ENCODE data around the gene IAH1.
"Not testable (repeated sequence)": the region's sequence is repeated elsewhere in the genome, so short reads cannot be mapped to it uniquely, and the experiment has no call there.

The IAH1 gene

GRCh38 chr2:9473308-9473984 is 905 bp upstream of the IAH1 start:
- DNase-seq (ENCODE audit: low spot score) = no peak

GRCh38 chr2:9473985-9474360 is 378 bp upstream of the IAH1 start:
- peak; percentile 64 for DNase-seq (ENCODE audit: low spot score)

GRCh38 chr2:9477914-9478313 is 3.6 kb downstream of the IAH1 start:
- no peak for DNase-seq (ENCODE audit: low spot score)

- DNase-seq (ENCODE audit: low spot score) = no peak
Measured at GRCh38 chr2:9478526-9478925, 4.2 kb downstream of the IAH1 start.

GRCh38 chr2:9480157-9480556 is 5.8 kb downstream of the IAH1 start:
- DNase-seq (ENCODE audit: low spot score) = no peak

GRCh38 chr2:9483107-9483506 is 8.8 kb downstream of the IAH1 start:
- DNase-seq (ENCODE audit: low spot score) = no peak

GRCh38 chr2:9484533-9484932 is 10.2 kb downstream of the IAH1 start:
- no peak for DNase-seq (ENCODE audit: low spot score)

- no peak for DNase-seq (ENCODE audit: low spot score)
Measured at GRCh38 chr2:9488583-9489547, 14.5 kb downstream of the IAH1 start.

- no peak for DNase-seq (ENCODE audit: low spot score)
Measured at GRCh38 chr2:9490789-9491188, 16.4 kb downstream of the IAH1 start.

GRCh38 chr2:9492927-9493326 is 18.6 kb downstream of the IAH1 start:
- no peak for DNase-seq (ENCODE audit: low spot score)

GRCh38 chr2:9493478-9493877 is 19.1 kb downstream of the IAH1 start:
- no peak for DNase-seq (ENCODE audit: low spot score)

GRCh38 chr2:9494081-9494480 is 19.7 kb downstream of the IAH1 start:
- DNase-seq (ENCODE audit: low spot score) = no peak

- DNase-seq (ENCODE audit: low spot score) = no peak
Measured at GRCh38 chr2:9497017-9497416, 22.7 kb downstream of the IAH1 start.

- no peak for DNase-seq (ENCODE audit: low spot score)
Measured at GRCh38 chr2:9498210-9498609, 23.9 kb downstream of the IAH1 start.

- DNase-seq (ENCODE audit: low spot score) = no peak
Measured at GRCh38 chr2:9508931-9509330, 34.6 kb downstream of the IAH1 start.

GRCh38 chr2:9513946-9514345 is 39.6 kb downstream of the IAH1 start:
- not testable (repeated sequence) for DNase-seq (ENCODE audit: low spot score)

GRCh38 chr2:9517118-9517782 is 42.9 kb downstream of the IAH1 start:
- DNase-seq (ENCODE audit: low spot score) = no peak

GRCh38 chr2:9518163-9518562 is 43.8 kb downstream of the IAH1 start:
- DNase-seq (ENCODE audit: low spot score) = no peak

GRCh38 chr2:9518780-9519179 is 44.4 kb downstream of the IAH1 start:
- DNase-seq (ENCODE audit: low spot score) = no peak

- no peak for DNase-seq (ENCODE audit: low spot score)
Measured at GRCh38 chr2:9519250-9519649, 44.9 kb downstream of the IAH1 start.

- no peak for DNase-seq (ENCODE audit: low spot score)
Measured at GRCh38 chr2:9524291-9524690, 49.9 kb downstream of the IAH1 start.

GRCh38 chr2:9525266-9525665 is 50.9 kb downstream of the IAH1 start:
- peak; percentile 43 for DNase-seq (ENCODE audit: low spot score)
